ENCODE results near the gene FBXW7. TPM values are rescaled to one million over a fixed set of nuclear protein-coding genes. Genes with fewer than 3 reads are reported as not detected.
A peak's percentile ranks its signal among the peaks of the same experiment; 100 is the strongest.

FBXW7 gene
- total RNA-seq, 2 donors from 2014 or later = 37.4 to 39.6 TPM

GRCh38 chr4:152430507-152430906 lies 105.4 kb downstream of the FBXW7 start:
- Mint-ChIP-seq H3K4me3 (no peak overlapping the region), H3K27ac (no peak overlapping the region)

DNA sequence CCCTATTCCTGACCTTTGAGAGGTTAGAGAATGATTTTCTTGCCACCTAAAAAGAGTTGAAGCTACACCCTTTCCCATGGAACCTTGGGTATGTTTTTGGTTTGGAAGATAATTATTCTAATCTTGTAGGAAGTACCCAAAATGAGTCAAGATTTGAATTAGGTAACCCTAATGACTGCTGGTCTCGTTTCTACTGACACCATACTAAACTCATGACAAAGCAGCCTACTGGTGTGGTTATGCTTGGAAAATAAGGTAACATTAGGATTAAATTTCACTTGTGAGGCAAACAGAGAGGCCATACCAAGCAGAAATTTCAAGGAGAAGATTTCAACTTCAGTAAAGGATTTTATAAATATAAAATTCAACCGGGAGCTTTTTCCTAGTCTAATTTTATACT lies 107.9 kb downstream of the FBXW7 start:
- no peak overlapping the region for H3K4me3 Mint-ChIP-seq
- H3K4me1 Mint-ChIP-seq = peaks cover 15% of the 10 kb centered on the region
- no peaks in the 10 kb centered on the region for H3K27me3 Mint-ChIP-seq
- H3K27ac Mint-ChIP-seq = no peak overlapping the region
- H3K9me3 Mint-ChIP-seq = no peaks in the 10 kb centered on the region
- H3K36me3 Mint-ChIP-seq (ENCODE audit: low read depth) = peaks cover 24% of the 10 kb centered on the region
- no peak for ATAC-seq (replicated peaks)

More at GRCh38 chr4:152430507-152430906, 105.4 kb downstream of the FBXW7 start:
- Mint-ChIP-seq H3K9me3 (no peaks in the 10 kb centered on the region), H3K4me1 (peaks cover 24% of the 10 kb centered on the region), H3K27me3 (no peaks in the 10 kb centered on the region), H3K36me3 (ENCODE audit: low read depth) (peaks cover 25% of the 10 kb centered on the region)
- no peak for ATAC-seq (replicated peaks)

DNA sequence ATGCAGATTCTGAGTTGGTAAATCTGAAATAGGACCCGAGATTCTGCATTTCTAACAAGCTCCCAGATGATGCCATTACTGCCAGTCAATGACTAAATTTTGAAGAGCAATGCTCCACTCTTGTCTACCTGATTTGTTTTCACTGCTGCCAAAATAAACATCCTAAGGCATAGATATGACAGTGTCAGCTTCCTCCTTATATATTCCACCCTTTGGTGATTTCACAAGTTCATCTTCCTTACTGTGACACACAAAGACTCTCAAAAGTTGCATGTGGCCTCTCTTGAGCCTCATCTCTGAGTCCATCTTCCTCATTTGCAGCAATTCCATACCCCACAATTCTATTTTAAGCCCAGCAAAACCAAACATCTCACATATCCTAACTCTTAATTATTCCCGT lies 110.9 kb downstream of the FBXW7 start:
- Mint-ChIP-seq H3K9me3 (no peaks in the 10 kb centered on the region), H3K27ac (no peak overlapping the region), H3K36me3 (ENCODE audit: low read depth) (peaks cover 24% of the 10 kb centered on the region), H3K4me1 (peaks cover 12% of the 10 kb centered on the region), H3K27me3 (no peaks in the 10 kb centered on the region), H3K4me3 (no peak overlapping the region)
- ATAC-seq (replicated peaks) = no peak

DNA sequence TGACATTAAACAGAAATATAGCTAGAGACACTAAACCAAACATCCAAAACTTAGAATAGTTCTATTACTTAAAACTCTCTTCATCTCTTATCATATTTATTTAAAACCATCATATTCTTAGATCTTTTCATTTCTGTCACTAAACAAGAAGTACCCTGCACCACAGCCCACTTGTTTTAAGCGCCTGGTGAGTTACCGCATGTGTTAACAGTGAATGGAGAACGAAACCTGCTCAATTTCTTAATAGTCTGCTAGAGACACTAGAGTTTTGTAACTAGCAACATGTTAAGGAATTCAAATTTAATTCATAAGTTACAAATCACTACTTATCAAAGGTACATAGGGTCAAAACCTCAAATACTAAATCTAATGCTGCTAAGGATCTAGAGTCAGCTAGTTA lies 111.5 kb downstream of the FBXW7 start:
- ATAC-seq (replicated peaks) = no peak
- H3K4me3 Mint-ChIP-seq = no peak overlapping the region
- no peaks in the 10 kb centered on the region for H3K27me3 Mint-ChIP-seq

GRCh38 chr4:152422817-152423320 lies 113.0 kb downstream of the FBXW7 start:
- no peak for ATAC-seq (replicated peaks)
- Mint-ChIP-seq H3K4me3 (no peak overlapping the region), H3K9me3 (no peaks in the 10 kb centered on the region), H3K27ac (no peak overlapping the region), H3K4me1 (peaks cover 12% of the 10 kb centered on the region), H3K36me3 (ENCODE audit: low read depth) (peaks cover 12% of the 10 kb centered on the region), H3K27me3 (no peaks in the 10 kb centered on the region)

More for the DNA sequence above, 111.5 kb downstream of the FBXW7 start:
- Mint-ChIP-seq H3K36me3 (ENCODE audit: low read depth) (peaks cover 19% of the 10 kb centered on the region), H3K27ac (no peak overlapping the region), H3K9me3 (no peaks in the 10 kb centered on the region), H3K4me1 (peaks cover 12% of the 10 kb centered on the region)

DNA sequence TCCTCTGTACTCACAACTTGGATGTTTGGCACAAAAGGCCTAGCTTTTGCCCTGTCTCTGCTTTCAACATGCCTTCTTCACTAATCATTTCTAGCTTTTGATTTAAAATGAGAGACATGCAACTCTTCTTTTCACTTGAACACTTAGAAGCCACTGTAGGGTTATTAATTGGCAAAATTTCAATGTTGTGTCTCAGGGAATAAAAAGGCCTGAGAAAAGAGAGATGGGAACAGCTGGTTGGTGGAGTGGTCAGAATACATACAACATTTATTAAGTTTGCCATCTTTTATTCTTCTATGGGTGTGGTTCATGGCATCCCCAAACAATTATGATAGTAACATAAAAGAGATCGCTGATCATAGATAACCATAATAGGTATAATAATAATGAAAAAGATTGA lies 114.3 kb downstream of the FBXW7 start:
- Mint-ChIP-seq H3K27ac (no peak overlapping the region), H3K4me1 (peaks cover 16% of the 10 kb centered on the region), H3K9me3 (no peaks in the 10 kb centered on the region), H3K27me3 (no peaks in the 10 kb centered on the region), H3K4me3 (no peak overlapping the region), H3K36me3 (ENCODE audit: low read depth) (peaks cover 8% of the 10 kb centered on the region)
- no peak for ATAC-seq (replicated peaks)

- no peaks in the 10 kb centered on the region for H3K27me3 Mint-ChIP-seq
- no peaks in the 10 kb centered on the region for H3K36me3 Mint-ChIP-seq (ENCODE audit: low read depth)
- no peak for ATAC-seq (replicated peaks)
- peaks cover 21% of the 10 kb centered on the region for H3K4me1 Mint-ChIP-seq
- H3K27ac Mint-ChIP-seq = no peak overlapping the region
- H3K9me3 Mint-ChIP-seq = no peaks in the 10 kb centered on the region
- H3K4me3 Mint-ChIP-seq = no peak overlapping the region
These were observed 116.1 kb downstream of the FBXW7 start for GRCh38 chr4:152419809-152420208.

DNA sequence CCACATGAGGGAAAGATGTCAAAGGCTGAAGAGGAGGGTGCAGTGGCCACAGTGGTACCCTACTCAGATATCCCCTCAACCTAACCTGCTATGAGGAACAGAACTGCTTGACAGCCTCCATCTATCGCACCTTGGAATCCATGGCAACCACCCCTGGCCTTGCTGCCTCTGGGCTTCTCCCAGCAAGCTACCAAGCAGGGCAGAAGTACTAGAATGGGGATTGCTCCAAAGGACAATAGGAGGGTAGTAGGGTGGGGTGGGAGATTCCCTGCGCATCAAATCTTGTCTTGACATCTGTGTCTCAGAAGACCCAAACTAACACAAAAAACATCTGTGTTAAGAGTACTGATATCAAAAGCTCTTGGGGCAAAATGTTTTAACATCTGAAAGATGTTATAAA lies 118.2 kb downstream of the FBXW7 start:
- ATAC-seq (replicated peaks) = no peak
- no peaks in the 10 kb centered on the region for H3K9me3 Mint-ChIP-seq

GRCh38 chr4:152415980-152416379 lies 119.9 kb downstream of the FBXW7 start:
- peaks cover 17% of the 10 kb centered on the region for H3K4me1 Mint-ChIP-seq
- peaks cover 7% of the 10 kb centered on the region for H3K36me3 Mint-ChIP-seq (ENCODE audit: low read depth)
- ATAC-seq (replicated peaks) = no peak
- no peaks in the 10 kb centered on the region for H3K27me3 Mint-ChIP-seq
- H3K9me3 Mint-ChIP-seq = no peaks in the 10 kb centered on the region
- no peak overlapping the region for H3K27ac Mint-ChIP-seq
- H3K4me3 Mint-ChIP-seq = no peak overlapping the region

More for the DNA sequence above, 118.2 kb downstream of the FBXW7 start:
- Mint-ChIP-seq H3K27me3 (no peaks in the 10 kb centered on the region), H3K4me1 (peaks cover 18% of the 10 kb centered on the region), H3K36me3 (ENCODE audit: low read depth) (no peaks in the 10 kb centered on the region), H3K27ac (no peak overlapping the region), H3K4me3 (no peak overlapping the region)

DNA sequence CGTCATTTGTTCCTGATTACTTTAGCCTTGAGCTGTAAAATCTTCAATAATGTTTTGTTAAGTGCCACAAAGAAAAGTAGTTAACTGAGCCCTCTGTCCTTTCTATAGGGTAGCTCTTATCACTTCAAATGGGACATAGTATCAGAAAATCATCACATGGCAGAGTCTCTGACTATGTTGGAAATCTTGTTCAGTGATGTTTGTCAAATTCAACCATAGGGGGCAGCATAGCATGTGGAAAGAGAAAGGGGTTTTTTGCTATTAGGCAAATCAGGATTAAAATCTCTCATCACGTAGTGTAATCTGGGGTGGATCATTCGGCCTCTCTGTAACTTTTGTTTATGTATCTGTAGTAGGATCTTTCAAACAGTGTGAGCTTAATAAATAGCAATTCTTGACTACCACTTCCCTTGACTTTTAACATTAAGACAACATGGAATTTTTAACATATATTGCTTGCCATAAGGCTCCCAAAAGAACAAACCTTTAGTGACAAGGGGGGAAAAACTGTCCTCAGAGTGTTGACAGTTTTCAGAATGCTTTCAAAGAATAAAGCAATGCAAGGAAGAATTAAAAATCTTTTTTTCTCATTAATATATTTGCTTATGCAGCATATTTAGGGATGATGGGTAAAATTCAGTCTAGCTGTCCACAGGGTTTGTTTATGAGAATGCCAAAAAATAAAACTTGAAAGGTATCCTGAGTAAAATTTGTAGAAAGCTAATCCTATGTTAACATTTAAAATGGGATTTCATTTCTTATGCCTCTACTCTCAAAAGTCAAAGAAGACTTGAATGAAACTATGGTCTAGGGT lies 127.2 kb downstream of the FBXW7 start:
- Mint-ChIP-seq H3K27me3 (no peaks in the 10 kb centered on the region), H3K36me3 (ENCODE audit: low read depth) (peaks cover 21% of the 10 kb centered on the region), H3K4me1 (peaks cover 4% of the 10 kb centered on the region), H3K9me3 (no peaks in the 10 kb centered on the region), H3K27ac (no peak overlapping the region), H3K4me3 (no peak overlapping the region)
- ATAC-seq (replicated peaks) = peak; percentile 60

DNA sequence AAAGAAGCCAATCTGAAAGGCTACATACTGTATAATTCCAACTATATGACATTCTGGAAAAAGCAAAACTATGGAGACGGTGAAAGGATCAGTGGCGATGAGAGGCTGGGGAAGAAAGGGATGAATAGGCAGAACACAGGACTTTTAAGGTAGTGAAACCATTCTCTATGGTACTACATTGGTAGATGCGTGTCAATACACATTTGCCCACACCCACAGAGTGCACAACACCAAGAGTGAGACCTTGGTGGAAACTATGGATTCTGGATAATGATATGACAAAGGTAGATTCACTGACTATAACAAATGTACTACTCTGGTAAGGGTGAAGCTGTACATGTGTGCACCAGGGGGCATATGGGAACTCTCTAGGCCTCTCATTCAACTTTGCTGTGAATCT lies 134.5 kb downstream of the FBXW7 start:
- Mint-ChIP-seq H3K9me3 (no peaks in the 10 kb centered on the region), H3K27me3 (no peaks in the 10 kb centered on the region), H3K36me3 (ENCODE audit: low read depth) (peaks cover 26% of the 10 kb centered on the region), H3K4me3 (no peak overlapping the region), H3K27ac (no peak overlapping the region), H3K4me1 (peaks cover 18% of the 10 kb centered on the region)
- ATAC-seq (replicated peaks) = no peak

DNA sequence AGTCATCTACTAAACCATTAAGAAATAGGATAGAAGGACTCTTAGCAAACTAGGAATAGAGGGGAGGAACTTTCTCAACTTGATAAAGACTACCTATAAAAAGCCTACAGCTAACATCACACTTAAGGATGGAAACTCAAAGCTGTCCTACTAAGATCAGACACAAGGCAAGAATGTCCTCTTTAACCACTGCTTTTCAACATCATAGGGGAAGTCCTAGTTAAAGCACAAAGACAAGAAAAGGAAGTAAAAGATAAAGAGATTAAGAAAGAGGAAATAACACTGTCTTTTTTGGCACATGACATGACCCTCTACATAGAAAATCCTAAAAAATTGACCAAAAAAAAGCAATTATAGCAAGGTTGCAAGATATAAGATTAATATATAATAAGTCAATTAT lies 136.6 kb downstream of the FBXW7 start:
- peaks cover 13% of the 10 kb centered on the region for H3K36me3 Mint-ChIP-seq (ENCODE audit: low read depth)
- peaks cover 28% of the 10 kb centered on the region for H3K4me1 Mint-ChIP-seq
- no peaks in the 10 kb centered on the region for H3K9me3 Mint-ChIP-seq
- no peak overlapping the region for H3K4me3 Mint-ChIP-seq
- H3K27me3 Mint-ChIP-seq = no peaks in the 10 kb centered on the region
- ATAC-seq (replicated peaks) = no peak
- no peak overlapping the region for H3K27ac Mint-ChIP-seq

DNA sequence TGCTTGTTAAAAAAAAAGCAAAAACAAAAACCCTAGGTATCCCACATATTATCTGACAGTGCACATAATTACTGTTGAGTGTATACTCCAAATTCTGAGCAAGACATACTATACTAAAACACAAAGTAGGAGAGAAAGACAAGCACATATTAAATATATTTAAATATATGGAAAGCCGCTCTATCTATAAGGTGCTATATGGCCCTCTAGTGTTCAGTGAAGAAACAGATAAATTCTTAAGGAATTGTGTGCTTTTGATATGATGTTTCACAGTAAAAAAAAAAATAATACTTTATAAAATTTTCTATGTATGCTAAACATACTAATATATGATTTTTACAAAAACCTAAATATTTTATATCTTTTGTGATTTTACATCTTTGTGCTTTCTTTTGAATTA lies 137.8 kb downstream of the FBXW7 start:
- H3K36me3 Mint-ChIP-seq (ENCODE audit: low read depth) = peaks cover 13% of the 10 kb centered on the region

GRCh38 chr4:152394791-152395190 lies 141.1 kb downstream of the FBXW7 start:
- Mint-ChIP-seq H3K4me3 (no peak overlapping the region), H3K4me1 (peaks cover 20% of the 10 kb centered on the region), H3K27ac (no peak overlapping the region), H3K9me3 (no peaks in the 10 kb centered on the region), H3K27me3 (no peaks in the 10 kb centered on the region), H3K36me3 (ENCODE audit: low read depth) (no peaks in the 10 kb centered on the region)
- peak; percentile 42 for ATAC-seq (replicated peaks)

More for the DNA sequence above, 137.8 kb downstream of the FBXW7 start:
- Mint-ChIP-seq H3K27me3 (no peaks in the 10 kb centered on the region), H3K4me1 (peaks cover 31% of the 10 kb centered on the region), H3K27ac (no peak overlapping the region), H3K9me3 (no peaks in the 10 kb centered on the region), H3K4me3 (no peak overlapping the region)
- ATAC-seq (replicated peaks) = no peak

- Mint-ChIP-seq H3K4me3 (no peak overlapping the region), H3K4me1 (peaks cover 17% of the 10 kb centered on the region)
These were observed 143.8 kb downstream of the FBXW7 start for GRCh38 chr4:152392079-152392478.

More at GRCh38 chr4:152392079-152392478, 143.8 kb downstream of the FBXW7 start:
- no peaks in the 10 kb centered on the region for H3K36me3 Mint-ChIP-seq (ENCODE audit: low read depth)
- no peaks in the 10 kb centered on the region for H3K27me3 Mint-ChIP-seq
- H3K9me3 Mint-ChIP-seq = no peaks in the 10 kb centered on the region
- no peak overlapping the region for H3K27ac Mint-ChIP-seq
- no peak for ATAC-seq (replicated peaks)
